Midbrain (tissue), 1 donor: ENCODE measurements around the gene SYF2.
"Not testable (repeated sequence)": the region's sequence is repeated elsewhere in the genome, so short reads cannot be mapped to it uniquely, and the experiment has no call there.

Experiments
- DNase-seq: peaks from one replicate; lab custom pipeline; 2025; lab: John Stamatoyannopoulos, UW

Gene SYF2

DNA sequence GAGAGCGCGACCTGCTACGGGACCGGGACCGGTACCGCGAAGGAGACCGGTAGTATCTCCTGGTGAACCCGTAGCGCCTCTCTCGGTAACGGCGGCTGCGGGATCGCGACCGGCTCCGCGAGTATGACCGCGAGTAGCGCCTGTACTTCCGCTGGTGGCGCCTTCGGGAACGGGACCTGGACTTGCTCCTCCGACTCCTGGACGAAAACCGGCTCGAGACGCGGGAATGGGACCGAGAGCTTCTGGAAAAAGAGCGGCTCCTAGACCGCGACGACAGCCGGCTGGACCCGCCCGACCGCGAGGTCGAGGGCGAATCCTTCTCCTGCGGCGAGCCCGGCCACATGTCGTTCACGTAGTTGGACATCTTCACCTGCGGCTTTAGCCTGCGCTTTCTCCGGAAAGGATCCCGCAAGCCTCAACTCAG is 14.3 kb upstream of the SYF2 start:
- no peak for DNase-seq

DNA sequence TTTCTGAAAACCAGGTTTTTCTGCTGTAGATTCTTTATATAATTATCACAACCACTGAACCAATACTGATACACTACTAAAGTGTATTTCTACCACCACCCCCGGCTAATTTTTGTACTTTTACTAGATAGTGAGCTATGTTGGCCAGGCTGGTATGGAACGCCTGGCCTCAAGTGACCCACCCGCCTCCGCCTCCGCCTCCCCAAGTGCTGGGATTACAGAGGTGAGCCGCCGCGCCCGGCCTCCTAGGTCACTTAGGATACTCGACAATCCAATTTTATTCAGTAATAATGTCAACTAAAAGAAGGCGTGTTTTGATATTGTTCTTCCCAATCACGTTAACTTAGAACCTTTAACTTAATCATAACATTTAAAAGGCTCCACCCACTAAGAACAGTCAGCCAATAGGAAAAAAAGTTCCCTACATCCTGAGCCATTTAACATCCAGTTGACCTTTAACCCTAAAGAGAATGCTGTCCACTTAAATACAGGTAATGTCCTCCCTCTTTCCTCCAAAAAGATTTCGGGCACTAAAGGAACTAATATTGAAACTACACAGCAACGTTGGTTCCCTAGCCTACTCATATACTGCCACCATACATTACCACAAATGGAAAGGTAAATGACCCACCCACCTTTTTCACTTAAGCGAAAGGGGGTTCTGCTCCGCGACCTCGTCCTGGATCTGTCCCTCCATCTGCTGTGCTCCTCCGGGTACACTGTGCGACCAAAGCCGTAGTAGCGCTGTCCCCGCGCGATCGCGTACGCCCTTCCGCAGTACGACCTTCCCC is 13.7 kb upstream of the SYF2 start:
- no peak for DNase-seq

DNA sequence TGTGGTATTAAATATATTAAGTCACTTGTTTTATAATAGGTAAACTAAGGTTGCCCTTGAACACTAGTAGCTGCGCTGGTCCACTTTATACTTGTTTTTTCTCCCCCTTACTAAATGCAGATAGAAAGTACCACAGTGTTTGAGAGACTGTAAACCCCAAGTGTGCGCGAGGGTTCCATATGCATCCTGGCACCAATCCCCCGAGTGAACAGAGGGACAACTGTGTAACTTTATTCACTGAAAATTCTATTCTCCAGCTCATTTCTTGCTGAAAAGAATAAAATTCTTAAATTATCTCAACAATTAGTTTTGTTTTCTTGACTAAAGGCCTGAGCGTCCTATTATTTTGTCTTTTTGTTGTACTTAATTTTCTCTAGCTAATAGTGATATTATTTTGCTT is 13.1 kb upstream of the SYF2 start:
- no peak for DNase-seq

DNA sequence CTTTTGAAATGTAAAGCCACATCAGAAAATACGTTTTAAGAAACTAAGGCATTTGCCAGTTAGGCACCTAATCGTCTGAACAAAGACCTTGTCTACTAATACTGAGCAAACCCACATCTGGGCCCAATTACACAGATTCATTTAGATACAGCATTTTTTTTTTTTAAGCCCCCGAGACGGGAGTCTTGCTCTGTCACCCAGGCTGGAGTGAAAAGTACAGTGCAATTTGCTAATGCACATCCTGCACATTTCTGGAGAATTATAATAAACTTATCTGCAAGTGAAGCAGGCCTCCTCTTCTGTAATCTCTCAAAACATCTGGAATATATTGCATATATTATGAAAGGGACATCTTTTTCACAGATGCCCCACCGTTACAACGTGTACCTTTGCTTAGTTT is 11.6 kb upstream of the SYF2 start:
- DNase-seq: no peak

DNA sequence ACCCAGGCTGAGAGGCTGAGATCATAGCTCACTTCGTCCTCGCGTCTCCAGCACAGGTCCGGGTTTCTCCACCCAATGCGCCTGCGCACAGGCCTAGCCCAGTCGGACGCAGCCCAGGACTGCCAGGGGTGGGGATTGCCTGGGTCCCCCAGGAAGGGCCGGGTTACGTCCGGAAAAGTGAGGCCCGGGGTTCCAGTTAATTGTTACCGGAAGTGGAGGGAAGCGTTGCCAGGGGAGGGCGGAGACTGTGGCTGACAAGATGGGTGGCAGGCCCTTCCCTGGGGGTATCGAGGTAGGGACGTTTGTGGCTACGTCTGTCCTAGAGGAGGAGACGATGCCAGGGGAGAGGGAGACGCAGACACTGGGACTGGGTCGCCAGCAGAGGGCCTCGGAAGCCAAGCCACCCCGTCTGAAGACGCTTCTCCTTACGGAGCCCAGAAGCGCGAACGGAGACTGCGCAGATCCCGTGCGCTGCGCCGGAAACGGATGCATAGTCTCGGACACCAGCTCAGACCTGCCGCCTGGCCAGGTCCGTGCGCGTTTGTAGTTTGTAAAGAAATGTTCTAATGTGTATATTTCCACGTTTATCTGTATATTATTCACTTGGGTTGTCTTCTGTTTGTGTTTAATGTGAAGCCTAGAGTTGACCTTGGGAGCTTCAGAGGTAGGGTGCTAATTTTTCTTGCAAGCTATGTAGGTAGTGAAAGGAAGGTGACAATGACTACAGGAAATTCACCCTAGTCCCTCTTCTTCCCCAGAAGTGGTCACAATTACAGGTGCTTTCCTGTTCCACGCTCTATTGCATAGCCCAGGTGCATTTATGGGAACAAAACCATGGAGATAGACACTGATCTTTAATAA is 7.6 kb upstream of the SYF2 start:
- DNase-seq: peak; percentile 91

DNA sequence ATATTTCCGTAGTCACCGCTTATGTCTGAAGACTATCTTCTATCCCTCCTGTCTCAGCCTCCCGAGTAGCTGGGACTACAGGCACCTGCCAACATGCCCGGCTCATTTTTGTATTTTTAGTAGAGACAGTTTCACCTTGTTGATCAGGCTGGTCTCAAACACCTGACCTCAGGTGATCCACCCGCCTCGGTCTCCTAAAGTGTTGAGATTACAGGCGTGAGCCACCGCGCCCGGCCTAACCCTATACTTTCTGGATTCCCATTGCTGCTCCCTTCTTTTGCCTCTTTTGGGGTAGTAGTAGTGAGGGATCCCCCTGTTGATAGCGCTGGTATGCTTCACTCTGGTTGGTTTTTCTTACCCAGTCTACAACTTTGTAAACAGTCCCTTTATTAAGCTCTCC is 5.7 kb upstream of the SYF2 start:
- no peak for DNase-seq

DNA sequence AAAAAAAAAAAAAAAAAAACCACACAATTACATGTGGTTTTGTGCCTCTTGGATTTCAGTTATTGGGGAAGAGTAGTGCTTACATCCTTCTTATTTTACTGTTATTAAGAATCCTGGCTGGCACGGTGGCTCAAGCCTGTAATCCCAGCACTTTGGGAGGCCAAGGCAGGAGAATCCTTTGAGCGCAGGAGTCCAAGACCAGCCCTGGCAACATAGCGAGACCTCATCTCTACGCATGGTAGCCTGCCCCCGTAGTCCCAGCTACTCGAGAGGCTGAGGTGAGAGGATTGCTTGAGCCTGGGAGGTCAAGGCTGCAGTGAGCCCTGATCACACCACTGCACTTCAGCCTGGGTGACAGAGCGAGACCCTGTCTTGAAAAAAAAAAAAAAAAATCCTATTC is 4.0 kb upstream of the SYF2 start:
- not testable (repeated sequence) for DNase-seq

DNA sequence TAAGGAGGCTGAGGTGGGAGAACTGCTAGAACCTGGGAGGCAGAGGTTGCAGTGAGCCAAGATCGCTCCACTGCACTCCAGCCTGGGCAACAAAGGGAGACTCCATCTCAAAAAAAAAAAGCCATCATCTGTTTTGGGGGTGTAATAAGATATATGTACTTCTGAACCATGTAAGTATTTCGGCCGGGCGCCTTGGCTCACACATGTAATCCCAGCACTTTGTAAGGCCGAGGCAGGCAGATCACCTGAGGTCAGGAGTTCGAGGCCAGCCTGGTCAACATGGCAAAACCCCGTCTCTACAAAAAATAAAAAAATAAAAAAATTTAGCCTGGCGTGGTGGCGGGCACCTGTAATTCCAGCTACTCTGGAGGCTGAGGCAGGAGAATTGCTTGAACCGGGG is 3.1 kb upstream of the SYF2 start:
- not testable (repeated sequence) for DNase-seq

DNA sequence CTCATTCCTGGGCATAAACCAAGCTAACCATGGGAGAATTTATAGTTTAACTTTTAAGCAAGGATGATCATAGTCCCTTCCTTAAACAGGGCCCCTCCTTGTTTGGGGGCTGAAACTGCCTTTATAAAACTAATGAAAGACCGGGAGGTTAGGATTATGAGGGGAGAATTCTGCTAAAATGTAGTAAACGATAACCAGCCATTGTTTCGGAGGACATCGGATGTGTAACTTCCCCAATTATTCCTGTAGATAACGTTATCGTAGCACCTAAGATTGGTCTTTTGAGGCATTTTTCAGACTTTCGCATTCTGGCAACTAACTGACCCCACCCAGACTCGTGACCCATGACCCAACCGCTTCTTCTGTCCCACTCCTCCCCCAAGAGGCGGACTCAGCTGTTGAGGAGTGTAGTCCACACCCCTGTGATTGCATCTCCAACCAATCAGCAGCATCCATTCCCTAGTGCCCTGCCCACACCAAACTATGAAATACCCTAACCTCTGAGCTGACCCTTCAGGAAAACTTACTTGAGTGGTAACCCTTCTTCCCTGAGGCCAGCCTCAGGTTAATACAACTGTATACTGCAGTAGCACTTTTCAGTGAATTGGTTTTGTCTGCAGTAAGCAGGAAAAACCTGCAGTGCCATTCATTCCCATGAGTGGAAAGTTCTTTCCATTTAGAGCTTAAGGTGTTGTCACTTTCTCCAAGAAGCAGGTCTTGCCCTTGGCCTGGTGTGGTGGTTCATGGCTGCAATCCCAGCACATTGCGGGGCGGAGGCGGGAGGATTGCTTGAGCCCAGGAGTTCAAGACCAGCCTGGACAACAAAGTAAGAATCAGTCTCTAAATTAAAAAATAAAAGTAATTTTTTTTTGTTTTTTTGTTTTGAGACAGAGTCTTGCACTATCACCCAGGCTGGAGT is 823 bp upstream of the SYF2 start:
- peak; percentile 62 for DNase-seq

DNA sequence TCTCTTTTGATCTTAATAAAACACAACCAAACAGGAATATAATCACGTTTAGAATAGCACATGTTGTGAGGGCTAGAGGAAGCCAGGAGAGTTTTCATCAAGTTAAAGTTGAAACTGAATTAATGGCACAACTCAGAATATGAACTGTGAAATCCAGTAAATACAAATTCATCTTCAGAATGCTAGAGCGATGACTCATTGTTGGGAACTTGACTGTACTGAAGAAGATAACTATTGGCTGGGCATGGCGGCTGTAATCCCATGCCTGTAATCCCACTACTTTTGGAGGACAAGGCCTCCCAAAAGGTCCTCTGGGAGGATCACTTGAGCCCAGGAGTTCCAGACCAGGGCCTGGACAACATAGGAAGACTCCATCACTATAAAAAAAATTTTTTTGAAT is 8.8 kb downstream of the SYF2 start:
- DNase-seq: no peak

DNA sequence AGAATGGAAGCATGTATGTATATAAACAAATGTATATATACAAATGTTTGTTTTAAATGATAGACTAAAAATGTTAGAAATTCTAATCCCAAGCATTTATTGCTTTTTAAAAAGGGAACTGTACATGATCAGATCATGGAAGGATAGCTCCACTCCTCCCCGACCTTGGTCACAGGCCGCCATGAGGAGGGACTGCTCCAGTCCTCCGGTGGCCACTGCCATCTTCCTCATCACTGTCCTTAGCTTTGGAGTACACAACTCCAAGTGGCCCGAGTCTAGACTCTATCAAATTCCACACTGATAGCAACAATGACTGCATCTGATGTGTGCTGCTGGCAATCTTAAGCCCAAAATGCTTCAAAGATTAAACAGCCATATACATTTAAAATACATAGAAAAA is 9.7 kb downstream of the SYF2 start:
- DNase-seq: no peak

DNA sequence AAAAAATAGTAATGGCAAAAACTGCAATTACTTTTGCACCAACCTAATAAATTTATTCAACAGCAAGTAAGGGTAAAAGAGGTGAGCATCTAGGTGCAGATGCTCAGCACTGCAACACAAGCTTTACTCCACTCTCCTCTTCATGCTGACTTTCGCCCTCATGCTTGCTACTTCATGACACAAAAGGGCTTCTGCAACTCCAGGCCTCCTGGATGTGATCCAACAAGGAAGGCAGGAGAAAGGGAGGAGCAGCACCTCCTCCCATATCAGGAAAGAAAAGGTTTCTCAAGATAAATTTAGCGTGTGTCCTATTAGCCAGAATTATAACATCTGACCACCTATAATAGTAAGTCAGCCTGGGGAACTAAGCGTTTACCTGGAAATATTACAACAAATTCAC is 11.6 kb downstream of the SYF2 start:
- no peak for DNase-seq

DNA sequence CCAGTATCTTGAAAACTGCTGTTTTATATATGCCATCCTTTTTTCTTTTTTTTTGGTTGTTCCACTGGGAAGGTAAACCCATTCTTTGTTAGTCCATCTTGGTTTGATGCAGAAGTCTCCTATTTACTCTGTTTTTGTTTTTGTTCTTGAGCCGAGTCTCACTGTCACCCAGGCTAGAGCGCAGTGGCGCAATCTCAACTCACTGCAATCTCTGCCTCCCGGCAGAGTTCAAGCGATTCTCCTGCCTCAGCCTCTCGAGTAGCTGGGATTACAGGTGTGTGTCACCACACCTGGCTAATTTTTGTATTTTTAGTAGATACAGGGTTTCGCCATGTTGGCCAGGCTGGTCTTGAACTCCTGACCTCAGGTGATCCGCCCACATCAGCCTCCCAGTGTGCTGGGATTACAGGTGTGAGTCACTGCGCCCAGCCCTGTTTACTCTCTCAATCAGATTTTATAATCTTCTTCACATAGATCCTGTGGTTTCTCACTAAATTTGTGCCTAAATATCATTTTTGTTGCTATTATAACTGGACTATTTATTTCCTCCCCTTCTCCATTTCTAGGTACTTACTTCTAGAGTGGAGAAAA is 12.5 kb downstream of the SYF2 start:
- no peak for DNase-seq

DNA sequence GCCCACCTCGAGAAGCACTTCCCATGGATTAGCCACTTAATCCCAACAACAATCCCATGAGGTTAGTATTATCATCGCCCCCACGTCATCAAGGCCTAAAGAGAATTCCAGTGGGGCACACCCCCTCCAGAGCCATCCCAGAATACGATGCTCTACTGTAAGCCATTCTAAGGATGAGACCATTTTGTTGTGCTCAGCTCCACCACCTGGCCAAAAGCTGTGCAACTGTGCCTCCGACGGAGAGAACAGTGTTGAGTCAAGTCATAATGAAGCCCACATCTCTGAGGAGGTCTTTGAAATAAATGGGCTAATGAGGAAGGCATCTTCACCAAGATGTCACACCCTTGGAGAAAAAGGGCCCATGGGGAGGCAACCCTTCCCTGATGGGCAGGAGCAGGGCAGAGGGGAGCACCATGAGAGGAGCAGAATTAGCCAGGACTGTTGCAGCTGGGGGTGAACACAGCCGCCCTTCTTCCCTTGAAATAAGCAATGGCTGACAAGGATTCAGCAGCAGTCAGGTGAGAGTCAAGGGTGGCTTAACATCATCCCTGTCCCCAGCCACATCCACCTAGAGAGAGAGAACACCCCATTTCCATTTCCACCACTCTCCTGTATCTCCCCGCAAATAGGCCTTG is 14.6 kb downstream of the SYF2 start:
- no peak for DNase-seq

DNA sequence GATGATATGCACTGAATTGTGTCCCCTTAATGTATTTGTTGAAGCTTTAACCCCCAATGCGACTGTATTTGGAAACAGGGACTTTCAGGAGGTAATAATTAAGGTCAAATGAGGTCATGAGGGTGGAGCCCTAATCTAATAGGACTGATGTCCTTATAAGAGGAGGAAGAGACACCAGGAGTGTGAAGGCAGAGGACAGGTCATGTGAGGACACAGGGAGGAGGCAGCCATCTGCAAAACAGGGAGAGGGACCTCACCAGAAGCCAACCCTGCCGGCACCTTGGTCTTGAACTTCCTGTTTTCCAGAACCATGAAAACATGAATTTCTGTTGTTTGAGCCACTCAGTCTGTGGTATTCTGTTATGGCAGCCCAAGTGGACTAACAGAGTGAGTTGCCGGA is 15.3 kb downstream of the SYF2 start:
- no peak for DNase-seq

DNA sequence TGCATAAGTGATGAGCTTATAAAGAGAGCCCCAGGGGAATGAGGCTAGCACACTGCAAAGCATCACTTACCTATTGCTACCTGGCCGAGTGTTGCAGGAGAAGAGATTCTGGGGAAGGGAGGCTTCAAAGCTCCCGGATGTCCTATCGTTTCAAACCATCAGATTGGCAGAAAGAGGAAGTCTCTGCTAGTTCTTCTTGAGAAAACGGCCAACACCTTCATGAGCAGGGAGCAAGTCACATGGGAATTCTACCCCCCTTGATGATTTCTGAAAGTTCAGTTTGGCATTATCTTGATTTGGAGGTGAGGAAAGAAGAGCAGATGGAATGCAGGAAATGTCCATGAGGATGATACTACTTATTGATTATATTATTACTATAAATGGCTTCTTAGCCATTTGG is 16.2 kb downstream of the SYF2 start:
- DNase-seq: no peak

DNA sequence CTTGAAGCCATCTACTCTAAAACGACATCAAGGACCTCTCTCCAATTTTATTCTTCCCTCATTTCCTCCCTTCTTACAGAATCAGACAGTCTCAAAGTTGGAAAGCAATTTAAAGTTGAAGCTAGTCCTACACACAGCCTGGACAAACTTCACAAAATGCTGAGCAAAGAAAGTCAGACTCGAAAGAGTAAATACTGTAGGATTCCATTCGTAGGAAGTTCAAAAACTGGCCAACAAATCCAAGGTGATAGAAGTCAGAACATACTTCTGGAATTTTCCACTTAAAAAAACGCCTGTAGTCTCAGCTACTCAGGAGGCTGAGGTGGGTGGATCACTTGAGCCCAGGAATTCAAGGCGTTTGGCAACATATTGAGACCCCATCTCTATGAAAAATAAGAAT is 19.6 kb downstream of the SYF2 start:
- DNase-seq: no peak

DNA sequence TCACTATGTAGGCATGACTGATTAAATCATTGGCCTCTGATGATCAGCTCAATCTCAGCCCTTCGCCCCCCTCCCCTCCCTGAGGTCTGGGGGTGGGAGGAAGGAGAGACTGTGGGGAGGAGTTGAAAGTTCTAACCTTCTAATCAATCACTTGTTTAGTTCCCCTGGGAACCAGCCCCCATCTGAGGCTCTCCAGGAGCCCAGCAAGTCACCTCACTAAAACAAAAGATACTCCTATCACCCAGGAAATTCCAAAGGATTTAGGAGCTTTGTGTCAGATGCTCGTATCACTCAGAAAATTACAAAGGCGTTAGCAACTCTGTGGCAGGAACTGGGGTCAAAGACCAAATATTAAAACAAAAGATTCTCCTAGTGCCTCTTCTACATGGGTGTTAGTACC is 21.6 kb downstream of the SYF2 start:
- no peak for DNase-seq

DNA sequence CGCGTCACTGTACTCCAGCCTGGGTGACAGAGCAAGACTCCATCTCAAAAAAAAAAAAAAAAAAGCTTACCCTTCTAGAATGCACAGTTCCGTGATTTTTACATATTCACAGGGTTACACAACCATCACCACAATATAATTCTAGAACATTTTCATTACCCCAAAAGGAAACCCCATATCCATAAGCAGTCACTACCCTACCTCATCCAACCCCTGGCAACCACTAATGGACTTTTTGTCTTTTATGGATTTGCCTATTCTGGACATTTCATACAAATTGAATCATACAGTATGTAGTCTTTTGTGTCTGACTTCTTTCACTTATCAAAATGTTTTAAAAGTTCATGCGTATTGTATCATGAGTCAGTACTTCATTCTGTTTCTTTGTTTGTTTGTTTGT is 22.8 kb downstream of the SYF2 start:
- no peak for DNase-seq

DNA sequence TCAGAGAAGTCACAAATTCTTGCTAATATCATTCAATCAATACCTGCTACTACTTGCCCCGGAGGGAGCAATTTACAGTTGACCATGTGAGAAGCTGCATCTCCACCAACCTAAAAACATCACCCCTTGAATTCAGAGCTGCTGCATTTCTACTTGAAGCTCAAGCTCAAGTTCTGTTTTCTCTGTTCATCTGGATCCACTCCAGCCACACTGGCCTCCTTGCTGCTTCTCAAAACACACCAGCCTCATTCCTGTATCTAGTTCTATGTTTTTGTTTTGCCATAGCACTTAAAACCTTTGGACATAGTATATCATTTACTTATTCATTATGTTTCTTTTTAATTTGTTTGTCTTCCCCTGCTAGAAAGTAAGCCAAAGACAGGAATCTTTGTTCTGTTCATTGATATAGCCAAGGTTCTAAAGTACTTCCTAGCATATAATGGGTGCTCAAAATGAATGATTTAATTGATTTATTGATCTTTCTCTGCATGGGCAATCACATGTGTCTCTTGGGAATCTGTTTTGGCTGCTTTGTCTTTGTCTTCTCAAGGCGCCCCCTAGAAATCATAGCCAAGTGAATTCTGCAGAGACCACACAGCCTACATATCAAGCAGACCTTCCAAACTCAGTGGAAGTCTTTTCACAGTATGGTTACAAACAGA is 23.6 kb downstream of the SYF2 start:
- no peak for DNase-seq

DNA sequence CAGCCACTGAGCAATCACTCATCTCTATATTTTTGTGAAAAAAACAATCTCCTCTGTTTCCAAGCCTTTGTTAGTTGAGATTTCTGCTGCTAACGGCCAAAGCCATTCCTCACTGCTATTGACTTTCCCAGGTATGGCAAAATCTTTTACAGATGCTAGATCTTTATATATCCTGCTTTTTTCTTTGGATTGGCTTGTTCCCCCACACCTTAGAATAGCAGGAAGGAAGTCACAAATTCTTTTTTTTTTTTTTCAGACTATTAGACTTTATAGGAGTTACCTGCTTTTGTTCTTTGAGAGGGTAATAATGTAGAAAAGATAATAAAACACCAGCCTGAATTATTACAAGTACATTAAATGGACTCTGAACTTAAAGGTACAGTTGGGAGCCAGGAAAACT is 24.2 kb downstream of the SYF2 start:
- no peak for DNase-seq
